ENCODE data around the gene KANK4.

KANK4 gene

GRCh38 chr1:62294261-62294660 lies 25.0 kb downstream of the KANK4 start:
- H3K27ac ChIP-seq (ENCODE audit: low read depth, low read length) = no peak overlapping the region
- no peaks in the 10 kb centered on the region for H3K9me3 ChIP-seq (ENCODE audit: control insufficient read depth in 5 of 5, low read length in 5 of 5)
- H3K9ac ChIP-seq (ENCODE audit: low read length in 5 of 5) = no peak overlapping the region
- peaks cover 0 to 2% (median 0%) of the 10 kb centered on the region in 5 donors for H3K36me3 ChIP-seq (ENCODE audit: control insufficient read depth in 5 of 5, insufficient read depth in 5 of 5, low read length in 5 of 5)
- no peak overlapping the region for H3K4me3 ChIP-seq (ENCODE audit: low read depth in 1 of 5, low read length in 5 of 5)
- no peaks in the 10 kb centered on the region for H3K27me3 ChIP-seq (ENCODE audit: control insufficient read depth in 5 of 5, insufficient read depth in 4 of 5, low read length in 5 of 5)
- peaks cover 0 to 12% (median 11%) of the 10 kb centered on the region in 5 donors for H3K4me1 ChIP-seq (ENCODE audit: control insufficient read depth in 5 of 5, insufficient read depth in 5 of 5, low read length in 5 of 5)

GRCh38 chr1:62288662-62289061 lies 30.6 kb downstream of the KANK4 start:
- peaks cover 0 to 29% (median 19%) of the 10 kb centered on the region in 5 donors for H3K4me1 ChIP-seq (ENCODE audit: control insufficient read depth in 5 of 5, insufficient read depth in 5 of 5, low read length in 5 of 5)
- no peak overlapping the region for H3K4me3 ChIP-seq (ENCODE audit: low read depth in 1 of 5, low read length in 5 of 5)
- no peaks in the 10 kb centered on the region for H3K27me3 ChIP-seq (ENCODE audit: control insufficient read depth in 5 of 5, insufficient read depth in 4 of 5, low read length in 5 of 5)
- no peak overlapping the region for H3K27ac ChIP-seq (ENCODE audit: low read depth, low read length)
- no peak overlapping the region for H3K9ac ChIP-seq (ENCODE audit: low read length in 5 of 5)
- no peaks in the 10 kb centered on the region for H3K9me3 ChIP-seq (ENCODE audit: control insufficient read depth in 5 of 5, low read length in 5 of 5)
- no peaks in the 10 kb centered on the region for H3K36me3 ChIP-seq (ENCODE audit: control insufficient read depth in 5 of 5, insufficient read depth in 5 of 5, low read length in 5 of 5)

- H3K9ac ChIP-seq (ENCODE audit: low read length in 5 of 5) = no peak overlapping the region
These were observed 31.0 kb downstream of the KANK4 start for GRCh38 chr1:62288224-62288623.

GRCh38 chr1:62286786-62287224 lies 32.4 kb downstream of the KANK4 start:
- no peaks in the 10 kb centered on the region for H3K9me3 ChIP-seq (ENCODE audit: control insufficient read depth in 5 of 5, low read length in 5 of 5)
- no peak overlapping the region for H3K9ac ChIP-seq (ENCODE audit: low read length in 5 of 5)
- H3K36me3 ChIP-seq (ENCODE audit: control insufficient read depth in 5 of 5, insufficient read depth in 5 of 5, low read length in 5 of 5) = no peaks in the 10 kb centered on the region
- H3K4me3 ChIP-seq (ENCODE audit: low read depth in 1 of 5, low read length in 5 of 5) = peak overlapping the region in 2 of 5 donors; percentile 7 to 33
- H3K4me1 ChIP-seq (ENCODE audit: control insufficient read depth in 5 of 5, insufficient read depth in 5 of 5, low read length in 5 of 5) = peaks cover 0 to 35% (median 23%) of the 10 kb centered on the region in 5 donors
- H3K27me3 ChIP-seq (ENCODE audit: control insufficient read depth in 5 of 5, insufficient read depth in 4 of 5, low read length in 5 of 5) = no peaks in the 10 kb centered on the region
- no peak overlapping the region for H3K27ac ChIP-seq (ENCODE audit: low read depth, low read length)

More at GRCh38 chr1:62288224-62288623, 31.0 kb downstream of the KANK4 start:
- no peaks in the 10 kb centered on the region for H3K9me3 ChIP-seq (ENCODE audit: control insufficient read depth in 5 of 5, low read length in 5 of 5)
- no peak overlapping the region for H3K27ac ChIP-seq (ENCODE audit: low read depth, low read length)
- H3K36me3 ChIP-seq (ENCODE audit: control insufficient read depth in 5 of 5, insufficient read depth in 5 of 5, low read length in 5 of 5) = no peaks in the 10 kb centered on the region
- H3K4me3 ChIP-seq (ENCODE audit: low read depth in 1 of 5, low read length in 5 of 5) = no peak overlapping the region
- H3K4me1 ChIP-seq (ENCODE audit: control insufficient read depth in 5 of 5, insufficient read depth in 5 of 5, low read length in 5 of 5) = peaks cover 0 to 34% (median 23%) of the 10 kb centered on the region in 5 donors
- no peaks in the 10 kb centered on the region for H3K27me3 ChIP-seq (ENCODE audit: control insufficient read depth in 5 of 5, insufficient read depth in 4 of 5, low read length in 5 of 5)

- H3K36me3 ChIP-seq (ENCODE audit: control insufficient read depth in 5 of 5, insufficient read depth in 5 of 5, low read length in 5 of 5) = peaks cover 0 to 3% (median 2%) of the 10 kb centered on the region in 5 donors
- H3K4me3 ChIP-seq (ENCODE audit: low read depth in 1 of 5, low read length in 5 of 5) = peak overlapping the region in 3 of 5 donors; percentile 7 to 33 (median 8)
- H3K9ac ChIP-seq (ENCODE audit: low read length in 5 of 5) = no peak overlapping the region
- H3K27me3 ChIP-seq (ENCODE audit: control insufficient read depth in 5 of 5, insufficient read depth in 4 of 5, low read length in 5 of 5) = no peaks in the 10 kb centered on the region
- H3K9me3 ChIP-seq (ENCODE audit: control insufficient read depth in 5 of 5, low read length in 5 of 5) = peaks cover 0 to 3% (median 1%) of the 10 kb centered on the region in 5 donors
- no peak overlapping the region for H3K27ac ChIP-seq (ENCODE audit: low read depth, low read length)
- H3K4me1 ChIP-seq (ENCODE audit: control insufficient read depth in 5 of 5, insufficient read depth in 5 of 5, low read length in 5 of 5) = peaks cover 0 to 35% (median 23%) of the 10 kb centered on the region in 5 donors
These were observed 33.0 kb downstream of the KANK4 start for GRCh38 chr1:62285984-62286785.

GRCh38 chr1:62285440-62285839 lies 33.8 kb downstream of the KANK4 start:
- Histone ChIP-seq H3K36me3 (ENCODE audit: control insufficient read depth in 5 of 5, insufficient read depth in 5 of 5, low read length in 5 of 5) (peaks cover 0 to 8% (median 7%) of the 10 kb centered on the region in 5 donors), H3K9ac (ENCODE audit: low read length in 5 of 5) (no peak overlapping the region), H3K4me3 (ENCODE audit: low read depth in 1 of 5, low read length in 5 of 5) (no peak overlapping the region), H3K9me3 (ENCODE audit: control insufficient read depth in 5 of 5, low read length in 5 of 5) (peaks cover 0 to 6% (median 6%) of the 10 kb centered on the region in 5 donors), H3K27ac (ENCODE audit: low read depth, low read length) (no peak overlapping the region), H3K27me3 (ENCODE audit: control insufficient read depth in 5 of 5, insufficient read depth in 4 of 5, low read length in 5 of 5) (no peaks in the 10 kb centered on the region), H3K4me1 (ENCODE audit: control insufficient read depth in 5 of 5, insufficient read depth in 5 of 5, low read length in 5 of 5) (peaks cover 0 to 38% (median 25%) of the 10 kb centered on the region in 5 donors)

- Histone ChIP-seq H3K36me3 (ENCODE audit: control insufficient read depth in 5 of 5, insufficient read depth in 5 of 5, low read length in 5 of 5) (peaks cover 0 to 8% (median 7%) of the 10 kb centered on the region in 5 donors), H3K9me3 (ENCODE audit: control insufficient read depth in 5 of 5, low read length in 5 of 5) (peaks cover 0 to 6% (median 6%) of the 10 kb centered on the region in 5 donors), H3K4me3 (ENCODE audit: low read depth in 1 of 5, low read length in 5 of 5) (no peak overlapping the region), H3K4me1 (ENCODE audit: control insufficient read depth in 5 of 5, insufficient read depth in 5 of 5, low read length in 5 of 5) (peaks cover 0 to 47% (median 37%) of the 10 kb centered on the region in 5 donors), H3K27me3 (ENCODE audit: control insufficient read depth in 5 of 5, insufficient read depth in 4 of 5, low read length in 5 of 5) (no peaks in the 10 kb centered on the region), H3K27ac (ENCODE audit: low read depth, low read length) (no peak overlapping the region), H3K9ac (ENCODE audit: low read length in 5 of 5) (no peak overlapping the region)
These were observed 35.2 kb downstream of the KANK4 start for GRCh38 chr1:62283986-62284385.

- peaks cover 0 to 47% (median 37%) of the 10 kb centered on the region in 5 donors for H3K4me1 ChIP-seq (ENCODE audit: control insufficient read depth in 5 of 5, insufficient read depth in 5 of 5, low read length in 5 of 5)
- peaks cover 0 to 8% (median 7%) of the 10 kb centered on the region in 5 donors for H3K36me3 ChIP-seq (ENCODE audit: control insufficient read depth in 5 of 5, insufficient read depth in 5 of 5, low read length in 5 of 5)
- no peaks in the 10 kb centered on the region for H3K27me3 ChIP-seq (ENCODE audit: control insufficient read depth in 5 of 5, insufficient read depth in 4 of 5, low read length in 5 of 5)
- no peak overlapping the region for H3K9ac ChIP-seq (ENCODE audit: low read length in 5 of 5)
- H3K9me3 ChIP-seq (ENCODE audit: control insufficient read depth in 5 of 5, low read length in 5 of 5) = peaks cover 0 to 6% (median 6%) of the 10 kb centered on the region in 5 donors
- H3K27ac ChIP-seq (ENCODE audit: low read depth, low read length) = no peak overlapping the region
- no peak overlapping the region for H3K4me3 ChIP-seq (ENCODE audit: low read depth in 1 of 5, low read length in 5 of 5)
These were observed 36.1 kb downstream of the KANK4 start for GRCh38 chr1:62282909-62283755.

- Histone ChIP-seq H3K36me3 (ENCODE audit: control insufficient read depth in 5 of 5, insufficient read depth in 5 of 5, low read length in 5 of 5) (peaks cover 0 to 8% (median 7%) of the 10 kb centered on the region in 5 donors), H3K9ac (ENCODE audit: low read length in 5 of 5) (no peak overlapping the region), H3K27ac (ENCODE audit: low read depth, low read length) (no peak overlapping the region), H3K4me1 (ENCODE audit: control insufficient read depth in 5 of 5, insufficient read depth in 5 of 5, low read length in 5 of 5) (peaks cover 0 to 42% (median 32%) of the 10 kb centered on the region in 5 donors), H3K4me3 (ENCODE audit: low read depth in 1 of 5, low read length in 5 of 5) (no peak overlapping the region), H3K9me3 (ENCODE audit: control insufficient read depth in 5 of 5, low read length in 5 of 5) (peaks cover 0 to 13% (median 7%) of the 10 kb centered on the region in 5 donors), H3K27me3 (ENCODE audit: control insufficient read depth in 5 of 5, insufficient read depth in 4 of 5, low read length in 5 of 5) (no peaks in the 10 kb centered on the region)
These were observed 37.2 kb downstream of the KANK4 start for GRCh38 chr1:62281922-62282555.

Measured in subcutaneous abdominal adipose tissue (tissue), 5 donors.